ENCODE data around the gene ZDHHC11B.
A peak's percentile ranks its signal among the peaks of the same experiment; 100 is the strongest.

DNA sequence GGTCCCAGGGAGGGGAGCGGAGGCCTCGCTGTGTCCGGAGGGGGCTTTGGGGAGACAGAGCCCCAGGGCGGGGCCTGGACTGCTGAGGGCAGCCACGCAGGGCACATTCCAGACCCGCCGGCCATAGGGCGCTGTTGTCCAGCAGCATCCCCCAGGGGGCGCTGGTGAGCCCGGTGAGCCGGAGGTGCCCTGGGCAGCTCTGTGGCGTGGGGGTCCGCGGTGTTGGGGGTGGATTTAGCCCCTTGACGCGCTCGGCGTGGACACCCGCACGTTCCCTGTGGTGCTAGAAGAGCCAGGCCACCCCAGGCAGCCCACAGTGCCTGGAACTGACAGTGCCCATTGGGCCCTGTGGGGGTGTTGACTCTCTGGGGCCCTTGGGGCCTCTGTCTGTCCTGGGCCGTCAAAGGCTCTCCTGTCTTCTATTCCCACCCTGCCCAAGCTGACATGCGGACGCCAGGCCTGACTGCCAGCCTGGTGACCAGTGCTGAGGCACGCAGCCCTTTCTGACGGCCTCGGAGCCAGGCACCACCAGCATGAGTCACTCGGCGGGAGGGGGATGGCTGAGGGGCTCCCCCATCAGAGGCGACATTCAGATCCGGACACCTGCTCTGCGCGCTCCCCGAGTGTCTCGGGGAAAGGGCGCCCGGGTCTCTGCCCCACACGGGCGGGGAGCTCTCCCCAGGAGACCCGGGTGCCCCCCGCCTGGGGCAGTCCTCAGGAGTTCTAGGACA, 115.3 kb downstream of the ZDHHC11B start:
- TF ChIP-seq POLR2A (IDR thresholded peaks at IDR 0.05) (no peak), CTCF (IDR thresholded peaks at IDR 0.05) (peak in 2 of 3 donors; percentile 27 to 37)

Measured in ovary (tissue), 3 donors.